22Rv1 (cell line): ENCODE results near the gene CDH8.

ENCODE experiments used
- ZFX ChIP-seq: fragments of 450-650 bp; IDR thresholded peaks from 2 replicates; pipeline ENCODE4 v1.6.1; 2017; ENCODE audit warnings: antibody characterized with exemption, borderline replicate concordance
- TF ChIP-seq, protein P1 (sequence below): fragments of 450-650 bp; IDR thresholded peaks from 2 replicates; pipeline ENCODE4 v1.5.1; 2017; ENCODE audit warnings: mild to moderate bottlenecking

DNA sequence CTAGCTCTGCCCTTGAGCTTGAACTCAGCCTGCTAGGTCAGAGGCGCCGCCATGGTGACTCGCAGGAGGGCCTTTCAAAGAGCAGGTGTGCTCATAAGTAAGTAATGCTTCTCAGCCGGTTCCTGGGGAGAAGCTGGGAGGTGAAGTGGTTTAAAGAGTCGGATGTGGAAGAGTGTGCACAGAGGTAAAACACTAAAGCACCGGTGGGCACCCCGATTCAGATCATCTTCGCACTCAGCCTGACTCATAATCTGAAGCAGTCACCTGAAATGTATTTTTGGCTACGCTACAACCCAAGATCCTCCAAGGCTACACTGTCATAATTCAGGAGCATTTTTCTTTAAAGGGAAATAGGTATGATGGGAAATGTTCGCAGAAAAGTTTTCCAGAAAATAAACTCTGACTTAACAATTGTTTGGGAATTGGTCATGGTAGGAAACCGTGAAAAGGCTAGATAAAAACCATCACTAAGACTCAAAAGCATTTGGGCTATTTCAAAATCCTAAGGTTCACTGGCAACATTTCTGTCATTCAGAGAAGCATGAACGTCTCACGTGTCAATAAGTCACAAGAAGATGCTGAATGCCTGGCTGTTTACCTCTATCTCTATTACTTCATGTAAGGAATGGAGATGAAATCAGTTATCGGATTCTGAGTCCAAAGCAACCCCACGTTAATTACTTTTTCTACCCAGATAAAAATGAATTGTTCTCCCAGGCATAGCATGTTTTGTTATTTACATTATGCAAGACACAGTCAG, 17.8 kb downstream of the CDH8 start:
- TF ChIP-seq, protein P1, sequence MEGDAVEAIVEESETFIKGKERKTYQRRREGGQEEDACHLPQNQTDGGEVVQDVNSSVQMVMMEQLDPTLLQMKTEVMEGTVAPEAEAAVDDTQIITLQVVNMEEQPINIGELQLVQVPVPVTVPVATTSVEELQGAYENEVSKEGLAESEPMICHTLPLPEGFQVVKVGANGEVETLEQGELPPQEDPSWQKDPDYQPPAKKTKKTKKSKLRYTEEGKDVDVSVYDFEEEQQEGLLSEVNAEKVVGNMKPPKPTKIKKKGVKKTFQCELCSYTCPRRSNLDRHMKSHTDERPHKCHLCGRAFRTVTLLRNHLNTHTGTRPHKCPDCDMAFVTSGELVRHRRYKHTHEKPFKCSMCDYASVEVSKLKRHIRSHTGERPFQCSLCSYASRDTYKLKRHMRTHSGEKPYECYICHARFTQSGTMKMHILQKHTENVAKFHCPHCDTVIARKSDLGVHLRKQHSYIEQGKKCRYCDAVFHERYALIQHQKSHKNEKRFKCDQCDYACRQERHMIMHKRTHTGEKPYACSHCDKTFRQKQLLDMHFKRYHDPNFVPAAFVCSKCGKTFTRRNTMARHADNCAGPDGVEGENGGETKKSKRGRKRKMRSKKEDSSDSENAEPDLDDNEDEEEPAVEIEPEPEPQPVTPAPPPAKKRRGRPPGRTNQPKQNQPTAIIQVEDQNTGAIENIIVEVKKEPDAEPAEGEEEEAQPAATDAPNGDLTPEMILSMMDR: no peak
- TF ChIP-seq ZFX: no peak
